Nephron progenitor cell (in vitro differentiated cells): Measurements from ENCODE around the gene COL24A1.

ENCODE experiments used
- DNase-seq: peaks from one replicate; pipeline ENCODE4 v3.0.0; 2021
- H3K27ac Mint-ChIP-seq: 2 replicates; pipeline ENCODE4 v1.8.0; 2021; ENCODE audit warnings: mild to moderate bottlenecking, moderate library complexity, mixed read lengths
- H3K27me3 Mint-ChIP-seq: 2 replicates; pipeline ENCODE4 v1.8.0; 2021; ENCODE audit warnings: mild to moderate bottlenecking, low read depth, mixed read lengths; ENCODE audit not compliant: poor library complexity
- H3K36me3 Mint-ChIP-seq: 2 replicates; pipeline ENCODE4 v1.8.0; 2021; ENCODE audit warnings: low read depth, mixed read lengths
- H3K4me1 Mint-ChIP-seq: 2 replicates; pipeline ENCODE4 v1.8.0; 2021; ENCODE audit warnings: mixed read lengths
- H3K4me3 Mint-ChIP-seq: 2 replicates; pipeline ENCODE4 v1.8.0; 2021; ENCODE audit warnings: mild to moderate bottlenecking, moderate library complexity, mixed read lengths
- H3K9me3 Mint-ChIP-seq: 2 replicates; pipeline ENCODE4 v1.8.0; 2021; ENCODE audit warnings: mild to moderate bottlenecking, moderate library complexity, mixed read lengths
- TF ChIP-seq, protein P1 (sequence below): fragments of 200-600 bp; sonication (generic); IDR thresholded peaks from 2 replicates; pipeline ENCODE4 v1.5.0; 2021; ENCODE audit warnings: antibody characterized with exemption

The COL24A1 gene

DNA sequence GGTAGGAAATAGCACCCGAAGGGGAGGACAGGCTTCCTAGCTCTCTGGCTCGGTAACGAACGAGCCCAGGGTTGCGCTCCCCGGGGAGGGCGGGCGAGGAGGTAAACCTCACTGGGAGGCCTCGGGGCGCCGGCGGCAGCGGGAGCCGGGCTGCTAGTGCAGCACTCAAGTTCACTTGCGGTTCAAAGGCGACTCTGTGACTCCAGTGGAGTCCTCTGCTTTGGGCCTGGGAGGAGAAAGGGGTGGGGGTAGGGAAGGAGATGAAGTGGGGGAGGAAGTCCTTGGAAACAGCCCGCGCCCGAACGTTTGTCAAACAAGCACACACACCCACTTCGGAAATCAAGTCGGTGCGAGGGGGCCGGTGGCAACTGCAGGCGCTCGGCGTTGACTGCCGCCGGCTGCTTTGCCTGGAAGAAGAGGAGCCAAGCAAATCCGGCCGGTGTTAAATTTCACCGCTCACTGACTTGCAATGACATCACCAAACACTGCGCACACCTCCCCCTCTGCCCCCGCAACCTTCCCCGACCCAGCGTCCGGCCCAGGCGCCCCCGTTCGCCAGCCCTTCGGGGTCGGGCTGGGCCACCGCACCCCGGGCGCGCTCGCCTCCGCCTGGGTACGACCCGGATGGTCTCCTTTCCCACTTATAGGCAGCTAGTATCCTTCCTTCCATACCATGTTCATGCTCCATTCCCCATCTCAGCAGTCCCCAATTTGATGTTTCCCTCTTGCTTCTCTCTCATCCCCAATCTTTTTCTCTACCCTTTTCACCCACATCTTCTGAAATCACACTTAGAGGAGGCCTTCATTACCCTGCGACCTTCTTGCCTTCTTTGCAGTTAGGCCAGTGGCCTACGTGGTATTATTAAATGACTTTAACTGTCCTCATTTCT lies at the start of gene COL24A1:
TSS of gene COL24A1 (minus strand) at position 207 of the 890 bp plus-strand sequence. CDS start 376 bp downstream, outside the sequence.
- DNase-seq, result peak; percentile 79
- Mint-ChIP-seq H3K36me3 (no peaks in the 10 kb centered on the region), H3K9me3 (no peaks in the 10 kb centered on the region), H3K27ac (peak within 1 kb of the TSS; percentile 1), H3K4me1 (peaks cover 26% of the 10 kb centered on the region), H3K27me3 (peaks cover 78% of the 10 kb centered on the region), H3K4me3 (peak within 1 kb of the TSS; percentile 87)
- TF ChIP-seq, protein P1, sequence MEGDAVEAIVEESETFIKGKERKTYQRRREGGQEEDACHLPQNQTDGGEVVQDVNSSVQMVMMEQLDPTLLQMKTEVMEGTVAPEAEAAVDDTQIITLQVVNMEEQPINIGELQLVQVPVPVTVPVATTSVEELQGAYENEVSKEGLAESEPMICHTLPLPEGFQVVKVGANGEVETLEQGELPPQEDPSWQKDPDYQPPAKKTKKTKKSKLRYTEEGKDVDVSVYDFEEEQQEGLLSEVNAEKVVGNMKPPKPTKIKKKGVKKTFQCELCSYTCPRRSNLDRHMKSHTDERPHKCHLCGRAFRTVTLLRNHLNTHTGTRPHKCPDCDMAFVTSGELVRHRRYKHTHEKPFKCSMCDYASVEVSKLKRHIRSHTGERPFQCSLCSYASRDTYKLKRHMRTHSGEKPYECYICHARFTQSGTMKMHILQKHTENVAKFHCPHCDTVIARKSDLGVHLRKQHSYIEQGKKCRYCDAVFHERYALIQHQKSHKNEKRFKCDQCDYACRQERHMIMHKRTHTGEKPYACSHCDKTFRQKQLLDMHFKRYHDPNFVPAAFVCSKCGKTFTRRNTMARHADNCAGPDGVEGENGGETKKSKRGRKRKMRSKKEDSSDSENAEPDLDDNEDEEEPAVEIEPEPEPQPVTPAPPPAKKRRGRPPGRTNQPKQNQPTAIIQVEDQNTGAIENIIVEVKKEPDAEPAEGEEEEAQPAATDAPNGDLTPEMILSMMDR, result no peak

GRCh38 chr1:86205741-86206140 lies 49.2 kb upstream of the COL24A1 start:
- H3K4me3 Mint-ChIP-seq, result no peak overlapping the region
- TF ChIP-seq, protein P1, result no peak
- no peak for DNase-seq
- peaks cover 2% of the 10 kb centered on the region for H3K27me3 Mint-ChIP-seq
- no peak overlapping the region for H3K27ac Mint-ChIP-seq
- no peaks in the 10 kb centered on the region for H3K36me3 Mint-ChIP-seq
- no peaks in the 10 kb centered on the region for H3K9me3 Mint-ChIP-seq
- no peaks in the 10 kb centered on the region for H3K4me1 Mint-ChIP-seq

DNA sequence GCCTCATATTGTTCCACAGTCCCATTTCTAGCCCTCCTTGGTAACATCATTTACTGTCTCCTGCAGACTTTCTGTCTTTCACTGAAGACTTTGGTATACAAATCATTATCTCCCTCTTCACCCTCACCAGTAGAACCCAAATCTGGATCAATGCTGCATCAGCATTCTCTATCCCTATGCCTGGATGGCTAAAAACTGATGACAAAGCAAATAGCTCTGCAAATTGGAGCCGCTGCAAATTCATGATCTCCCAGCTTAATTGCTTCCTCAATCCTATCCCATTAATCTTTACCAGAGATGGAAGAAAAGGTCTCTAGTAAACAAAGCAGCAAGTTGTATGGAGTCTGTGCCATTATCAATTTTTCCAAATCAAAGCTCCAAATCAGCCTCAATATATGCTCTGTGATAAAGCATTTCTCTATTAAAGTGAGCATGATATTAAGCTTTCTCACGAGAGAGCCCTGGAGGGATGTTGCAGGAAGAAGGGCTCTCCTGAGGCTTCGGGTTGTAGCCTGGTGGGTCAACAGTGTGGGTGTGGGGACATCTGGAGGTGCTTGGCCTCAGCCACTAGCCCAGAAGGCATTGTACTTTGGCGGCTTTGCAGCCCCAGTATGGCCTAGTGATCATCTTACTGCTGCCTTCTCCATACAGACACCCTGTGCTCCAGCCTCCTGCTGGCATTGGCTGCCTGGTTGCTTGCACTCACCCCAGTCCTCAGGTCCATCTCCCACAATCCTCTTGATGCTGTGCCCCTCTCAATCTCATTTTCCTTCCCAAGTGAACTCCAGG lies 46.2 kb upstream of the COL24A1 start:
- Mint-ChIP-seq H3K36me3 (no peaks in the 10 kb centered on the region), H3K4me1 (no peaks in the 10 kb centered on the region), H3K9me3 (no peaks in the 10 kb centered on the region), H3K4me3 (no peak overlapping the region), H3K27ac (no peak overlapping the region), H3K27me3 (peaks cover 2% of the 10 kb centered on the region)
- TF ChIP-seq, protein P1, result no peak
- DNase-seq, result no peak

DNA sequence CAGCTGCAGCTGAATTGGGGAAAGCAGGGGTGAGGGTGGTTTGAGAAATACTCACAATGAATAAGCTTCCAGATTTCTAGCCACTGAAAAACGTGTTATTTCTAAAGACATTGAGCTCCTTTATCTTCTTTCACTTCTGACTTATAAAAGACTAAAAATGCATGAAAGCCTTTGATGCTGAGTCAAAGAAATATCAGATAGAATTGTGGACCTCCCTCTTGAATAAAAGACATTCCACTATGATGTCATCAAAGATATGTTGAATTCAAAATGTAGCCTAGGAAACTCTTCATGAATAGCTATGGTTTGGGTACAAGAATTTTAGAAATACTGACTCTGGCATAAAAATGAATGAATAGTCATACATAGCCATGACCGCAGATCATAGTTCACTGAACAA lies 44.7 kb upstream of the COL24A1 start:
- Mint-ChIP-seq H3K9me3 (no peaks in the 10 kb centered on the region), H3K4me1 (no peaks in the 10 kb centered on the region), H3K27me3 (peaks cover 10% of the 10 kb centered on the region), H3K36me3 (no peaks in the 10 kb centered on the region), H3K4me3 (no peak overlapping the region), H3K27ac (no peak overlapping the region)
- TF ChIP-seq, protein P1, result no peak
- no peak for DNase-seq

DNA sequence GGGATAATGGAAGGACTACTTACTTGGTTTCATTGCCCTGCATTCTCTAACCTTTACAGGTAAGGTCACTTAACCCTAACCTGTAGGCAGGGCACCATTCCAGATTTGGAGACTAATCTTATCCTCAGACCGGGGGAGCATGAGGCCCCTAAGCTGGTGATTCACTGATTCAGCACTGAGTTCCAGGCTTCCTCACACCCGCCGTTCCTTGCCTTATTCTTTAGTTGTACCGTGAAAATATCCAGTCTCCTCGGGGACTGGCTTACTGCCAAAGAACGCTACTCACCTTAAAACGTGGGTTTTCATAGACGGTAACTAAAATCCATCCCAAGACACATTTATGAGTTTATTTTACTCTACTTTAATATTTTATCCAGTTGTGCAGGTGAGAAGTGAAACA lies 44.3 kb upstream of the COL24A1 start:
- no peaks in the 10 kb centered on the region for H3K9me3 Mint-ChIP-seq
- H3K27me3 Mint-ChIP-seq, result peaks cover 10% of the 10 kb centered on the region
- TF ChIP-seq, protein P1, result no peak
- no peak overlapping the region for H3K4me3 Mint-ChIP-seq
- DNase-seq, result no peak
- no peak overlapping the region for H3K27ac Mint-ChIP-seq
- H3K36me3 Mint-ChIP-seq, result no peaks in the 10 kb centered on the region
- H3K4me1 Mint-ChIP-seq, result no peaks in the 10 kb centered on the region
